B cell (primary cell): ENCODE results near the gene SPDYE9.
"Not testable (repeated sequence)": the region's sequence is repeated elsewhere in the genome, so short reads cannot be mapped to it uniquely, and the experiment has no call there.

Experiments
- EZH2 ChIP-seq: IDR thresholded peaks from 2 replicates; pipeline ENCODE4 v1.6.1; 2012; ENCODE audit warnings: borderline replicate concordance, low read depth, mild to moderate bottlenecking, moderate library complexity, low read length; ENCODE audit not compliant: insufficient read depth, poor library complexity, severe bottlenecking
- TF ChIP-seq, protein P1 (sequence below): fragments of 200-600 bp; IDR thresholded peaks from one replicate; pipeline ENCODE4 v1.8.0; 2022; ENCODE audit warnings: antibody characterized with exemption, mild to moderate bottlenecking

DNA sequence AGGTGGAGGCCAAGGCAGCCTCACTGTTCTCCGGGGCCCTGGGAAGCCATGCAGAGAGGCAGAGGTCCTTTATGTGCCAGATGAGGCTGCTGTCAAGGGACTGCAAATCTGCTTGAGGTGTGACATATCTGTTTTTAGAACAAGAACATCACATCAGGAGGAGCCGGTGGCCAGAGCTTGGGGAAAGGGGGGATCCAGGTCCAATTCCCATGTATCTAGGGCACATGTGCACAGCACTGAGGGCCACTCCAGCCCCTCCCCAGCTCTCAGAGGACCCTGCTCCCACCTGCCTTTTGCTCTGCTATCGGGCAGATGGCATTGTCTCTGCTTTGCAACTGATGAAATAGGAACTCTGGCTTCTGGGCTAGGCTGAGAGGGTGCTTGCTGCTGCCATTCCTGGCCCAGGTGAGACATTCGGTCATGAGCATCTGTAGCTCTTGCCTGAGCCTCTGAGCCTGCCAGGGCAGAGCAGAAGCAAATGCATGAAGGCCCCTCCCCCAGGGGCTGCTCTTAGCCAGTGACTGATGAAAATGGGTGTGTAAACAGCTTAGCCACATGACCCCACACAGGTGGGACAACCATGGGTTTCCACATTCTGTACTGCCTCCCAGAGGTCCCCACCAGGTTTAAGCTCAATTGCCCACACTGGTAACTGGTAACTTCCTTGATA is 37.1 kb upstream of the SPDYE9 start:
- TF ChIP-seq, protein P1, sequence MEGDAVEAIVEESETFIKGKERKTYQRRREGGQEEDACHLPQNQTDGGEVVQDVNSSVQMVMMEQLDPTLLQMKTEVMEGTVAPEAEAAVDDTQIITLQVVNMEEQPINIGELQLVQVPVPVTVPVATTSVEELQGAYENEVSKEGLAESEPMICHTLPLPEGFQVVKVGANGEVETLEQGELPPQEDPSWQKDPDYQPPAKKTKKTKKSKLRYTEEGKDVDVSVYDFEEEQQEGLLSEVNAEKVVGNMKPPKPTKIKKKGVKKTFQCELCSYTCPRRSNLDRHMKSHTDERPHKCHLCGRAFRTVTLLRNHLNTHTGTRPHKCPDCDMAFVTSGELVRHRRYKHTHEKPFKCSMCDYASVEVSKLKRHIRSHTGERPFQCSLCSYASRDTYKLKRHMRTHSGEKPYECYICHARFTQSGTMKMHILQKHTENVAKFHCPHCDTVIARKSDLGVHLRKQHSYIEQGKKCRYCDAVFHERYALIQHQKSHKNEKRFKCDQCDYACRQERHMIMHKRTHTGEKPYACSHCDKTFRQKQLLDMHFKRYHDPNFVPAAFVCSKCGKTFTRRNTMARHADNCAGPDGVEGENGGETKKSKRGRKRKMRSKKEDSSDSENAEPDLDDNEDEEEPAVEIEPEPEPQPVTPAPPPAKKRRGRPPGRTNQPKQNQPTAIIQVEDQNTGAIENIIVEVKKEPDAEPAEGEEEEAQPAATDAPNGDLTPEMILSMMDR: not testable (repeated sequence)
- not testable (repeated sequence) for TF ChIP-seq EZH2
